Measurements from ENCODE around the gene ATXN7L1. TPM values are rescaled to one million over a fixed set of nuclear protein-coding genes. Genes with fewer than 3 reads are reported as not detected.

Gene ATXN7L1
- total RNA-seq, 1 donor from 2014 or later, result 18.6 TPM

DNA sequence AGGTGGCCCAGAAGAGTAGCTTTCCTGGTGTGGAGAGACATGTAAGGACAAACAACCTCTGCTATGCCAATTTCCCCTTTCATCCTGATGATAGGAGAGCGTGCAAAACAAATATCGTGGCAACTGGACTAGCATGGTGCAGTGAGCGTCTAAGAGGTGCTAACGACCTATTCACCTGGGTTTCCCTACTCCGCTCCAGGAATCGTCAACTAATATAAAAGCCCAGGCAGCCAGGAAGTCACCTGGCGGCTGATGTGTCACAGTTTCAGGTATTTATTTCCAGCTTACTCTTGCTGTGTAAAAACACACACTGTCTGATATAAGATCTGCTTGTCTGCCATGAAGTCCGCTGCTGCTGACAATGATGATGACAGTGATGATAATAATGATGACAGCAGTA is 238.6 kb downstream of the ATXN7L1 start:
- peaks cover 89% of the 10 kb centered on the region for H3K36me3 Mint-ChIP-seq (ENCODE audit: low read depth)
- ChIA-PET POLR2A (no interaction called here), CTCF (no interaction called here)
- TF ChIP-seq, protein P1, sequence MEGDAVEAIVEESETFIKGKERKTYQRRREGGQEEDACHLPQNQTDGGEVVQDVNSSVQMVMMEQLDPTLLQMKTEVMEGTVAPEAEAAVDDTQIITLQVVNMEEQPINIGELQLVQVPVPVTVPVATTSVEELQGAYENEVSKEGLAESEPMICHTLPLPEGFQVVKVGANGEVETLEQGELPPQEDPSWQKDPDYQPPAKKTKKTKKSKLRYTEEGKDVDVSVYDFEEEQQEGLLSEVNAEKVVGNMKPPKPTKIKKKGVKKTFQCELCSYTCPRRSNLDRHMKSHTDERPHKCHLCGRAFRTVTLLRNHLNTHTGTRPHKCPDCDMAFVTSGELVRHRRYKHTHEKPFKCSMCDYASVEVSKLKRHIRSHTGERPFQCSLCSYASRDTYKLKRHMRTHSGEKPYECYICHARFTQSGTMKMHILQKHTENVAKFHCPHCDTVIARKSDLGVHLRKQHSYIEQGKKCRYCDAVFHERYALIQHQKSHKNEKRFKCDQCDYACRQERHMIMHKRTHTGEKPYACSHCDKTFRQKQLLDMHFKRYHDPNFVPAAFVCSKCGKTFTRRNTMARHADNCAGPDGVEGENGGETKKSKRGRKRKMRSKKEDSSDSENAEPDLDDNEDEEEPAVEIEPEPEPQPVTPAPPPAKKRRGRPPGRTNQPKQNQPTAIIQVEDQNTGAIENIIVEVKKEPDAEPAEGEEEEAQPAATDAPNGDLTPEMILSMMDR (IDR thresholded peaks at IDR 0.05), result no peak
- no peak overlapping the region for H3K27ac Mint-ChIP-seq
- no peak for ATAC-seq (ENCODE audit: low read depth)
- no peaks in the 10 kb centered on the region for H3K9me3 Mint-ChIP-seq
- intact Hi-C loops (cut with micrococcal nuclease), result no loop called here
- DNase-seq, result no peak
- no peak overlapping the region for H3K4me3 Mint-ChIP-seq
- no peaks in the 10 kb centered on the region for H3K4me1 Mint-ChIP-seq
- no peaks in the 10 kb centered on the region for H3K27me3 Mint-ChIP-seq

DNA sequence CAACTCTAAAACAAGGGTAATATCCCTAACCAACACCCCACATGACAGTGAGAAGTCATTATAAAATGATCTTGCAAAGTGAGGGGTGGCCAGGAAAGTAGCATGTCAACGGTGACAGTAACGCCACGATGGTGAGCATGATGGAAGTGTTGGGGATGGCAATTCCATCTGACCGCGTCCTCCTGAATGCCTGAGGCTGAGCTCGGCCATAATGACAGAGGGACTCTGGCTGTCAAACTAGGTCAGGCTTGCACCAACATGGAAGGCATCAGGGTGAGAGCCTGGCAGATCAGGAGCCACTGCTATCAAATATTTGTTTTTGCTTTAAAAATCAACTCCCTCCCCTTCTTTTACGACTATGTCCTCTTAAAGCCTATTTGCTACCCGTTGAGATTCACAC is 239.4 kb downstream of the ATXN7L1 start:
- Mint-ChIP-seq H3K9me3 (no peaks in the 10 kb centered on the region), H3K4me1 (no peaks in the 10 kb centered on the region), H3K36me3 (ENCODE audit: low read depth) (peaks cover 86% of the 10 kb centered on the region), H3K4me3 (no peak overlapping the region), H3K27me3 (no peaks in the 10 kb centered on the region), H3K27ac (no peak overlapping the region)
- no peak for DNase-seq
- TF ChIP-seq, protein P1 (IDR thresholded peaks at IDR 0.05), result no peak
- ChIA-PET CTCF (no interaction called here), POLR2A (no interaction called here)
- no peak for ATAC-seq (ENCODE audit: low read depth)
- intact Hi-C loops (cut with micrococcal nuclease), result no loop called here

DNA sequence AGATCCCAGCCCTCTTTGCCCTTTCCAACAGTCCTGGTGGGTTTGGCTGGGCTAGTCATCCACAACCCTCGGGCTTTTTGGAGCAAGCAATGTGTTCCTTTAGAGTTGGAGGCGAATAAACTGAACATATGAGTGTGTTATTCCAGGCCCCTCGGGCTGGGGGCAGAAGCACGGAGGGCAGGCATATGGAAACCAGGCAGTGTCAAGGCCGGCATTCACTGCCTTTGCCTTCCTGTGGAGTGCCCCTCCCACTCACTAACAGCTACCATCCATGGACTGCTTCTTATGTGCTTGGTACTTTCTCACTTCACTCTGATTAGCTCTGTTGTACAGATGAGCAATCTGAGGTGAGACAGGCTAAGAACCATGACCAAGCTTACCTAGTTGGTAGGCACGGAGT is 241.2 kb downstream of the ATXN7L1 start:
- TF ChIP-seq, protein P1 (IDR thresholded peaks at IDR 0.05), result no peak
- Mint-ChIP-seq H3K27me3 (no peaks in the 10 kb centered on the region), H3K9me3 (no peaks in the 10 kb centered on the region), H3K36me3 (ENCODE audit: low read depth) (peaks cover 84% of the 10 kb centered on the region), H3K27ac (no peak overlapping the region), H3K4me1 (no peaks in the 10 kb centered on the region), H3K4me3 (no peak overlapping the region)
- CTCF ChIA-PET, result interaction anchor here (1.4 kb wide), 1 partner anchor 519 kb away, joined by 3 read pairs; no protein-coding TSS in a partner anchor
- intact Hi-C loops (cut with micrococcal nuclease), result no loop called here
- no peak for ATAC-seq (ENCODE audit: low read depth)
- POLR2A ChIA-PET, result no interaction called here
- no peak for DNase-seq

DNA sequence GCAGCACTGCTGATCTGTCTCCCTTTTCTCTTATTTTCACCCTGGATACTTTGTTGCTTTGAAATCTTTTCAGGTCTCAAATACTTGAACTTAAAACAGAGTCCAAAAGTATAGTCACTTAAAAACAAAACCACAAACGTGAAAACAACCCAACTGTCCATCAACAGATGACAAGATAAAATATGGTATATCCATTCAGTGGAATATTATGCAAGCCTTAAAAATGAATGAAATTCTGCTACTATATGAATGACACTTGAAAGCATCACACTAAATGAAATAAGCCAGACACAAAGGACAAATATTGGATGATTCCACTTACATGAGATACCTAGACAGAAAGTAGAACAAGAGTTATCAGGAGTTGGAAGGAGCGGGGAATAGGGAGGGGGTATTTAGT is 250.4 kb downstream of the ATXN7L1 start:
- intact Hi-C loops (cut with micrococcal nuclease), result no loop called here
- CTCF ChIA-PET, result no interaction called here
- DNase-seq (no peak), ATAC-seq (ENCODE audit: low read depth) (no peak)
- POLR2A ChIA-PET, result no interaction called here
- peaks cover 69% of the 10 kb centered on the region for H3K36me3 Mint-ChIP-seq (ENCODE audit: low read depth)
- peaks cover 9% of the 10 kb centered on the region for H3K9me3 Mint-ChIP-seq
- no peaks in the 10 kb centered on the region for H3K4me1 Mint-ChIP-seq
- no peak overlapping the region for H3K4me3 Mint-ChIP-seq
- H3K27ac Mint-ChIP-seq, result no peak overlapping the region
- no peaks in the 10 kb centered on the region for H3K27me3 Mint-ChIP-seq
- TF ChIP-seq, protein P1 (IDR thresholded peaks at IDR 0.05), result no peak

DNA sequence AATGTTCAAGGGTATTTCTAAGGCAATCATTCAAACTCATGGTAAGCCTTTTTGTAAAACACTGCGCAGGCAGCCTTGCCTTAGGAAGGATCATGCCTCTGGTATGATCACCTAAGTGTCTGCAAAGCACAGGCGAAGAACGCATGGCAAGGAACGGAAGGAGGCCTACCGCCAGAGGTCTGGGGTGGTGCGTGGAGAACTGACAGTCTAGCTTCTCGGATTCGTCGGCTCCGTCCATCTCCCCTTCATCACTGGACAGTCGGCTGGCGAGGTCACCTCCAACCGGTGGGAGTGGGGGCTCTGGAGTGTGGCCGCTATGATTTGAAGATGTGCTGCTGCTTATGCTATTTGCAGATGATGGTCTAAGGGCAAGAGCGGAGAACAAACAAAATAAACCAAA is 252.5 kb downstream of the ATXN7L1 start:
- H3K36me3 Mint-ChIP-seq (ENCODE audit: low read depth), result peaks cover 66% of the 10 kb centered on the region

More for the DNA sequence above, 252.5 kb downstream of the ATXN7L1 start:
- CTCF ChIA-PET, result no interaction called here
- H3K4me1 Mint-ChIP-seq, result no peaks in the 10 kb centered on the region
- H3K27me3 Mint-ChIP-seq, result no peaks in the 10 kb centered on the region
- DNase-seq, result no peak
- TF ChIP-seq, protein P1 (IDR thresholded peaks at IDR 0.05), result no peak
- H3K9me3 Mint-ChIP-seq, result peaks cover 9% of the 10 kb centered on the region
- intact Hi-C loops (cut with micrococcal nuclease), result no loop called here
- POLR2A ChIA-PET, result no interaction called here
- H3K27ac Mint-ChIP-seq, result no peak overlapping the region
- no peak for ATAC-seq (ENCODE audit: low read depth)
- no peak overlapping the region for H3K4me3 Mint-ChIP-seq

Data from activated B cell treated with CpG ODN at 0.5 μM for 24 hours (primary cell).